HG03342 (cell line): ENCODE results near the gene ADAR.
A peak's percentile ranks its signal among the peaks of the same experiment; 100 is the strongest.

Experiments
- ATAC-seq: cut with Tn5 transposase; IDR thresholded peaks from one replicate; pipeline ENCODE4 v1.9.1; 2021; ENCODE audit warnings: mild to moderate bottlenecking, moderate library complexity; ENCODE audit not compliant: unreplicated experiment

ADAR gene

DNA sequence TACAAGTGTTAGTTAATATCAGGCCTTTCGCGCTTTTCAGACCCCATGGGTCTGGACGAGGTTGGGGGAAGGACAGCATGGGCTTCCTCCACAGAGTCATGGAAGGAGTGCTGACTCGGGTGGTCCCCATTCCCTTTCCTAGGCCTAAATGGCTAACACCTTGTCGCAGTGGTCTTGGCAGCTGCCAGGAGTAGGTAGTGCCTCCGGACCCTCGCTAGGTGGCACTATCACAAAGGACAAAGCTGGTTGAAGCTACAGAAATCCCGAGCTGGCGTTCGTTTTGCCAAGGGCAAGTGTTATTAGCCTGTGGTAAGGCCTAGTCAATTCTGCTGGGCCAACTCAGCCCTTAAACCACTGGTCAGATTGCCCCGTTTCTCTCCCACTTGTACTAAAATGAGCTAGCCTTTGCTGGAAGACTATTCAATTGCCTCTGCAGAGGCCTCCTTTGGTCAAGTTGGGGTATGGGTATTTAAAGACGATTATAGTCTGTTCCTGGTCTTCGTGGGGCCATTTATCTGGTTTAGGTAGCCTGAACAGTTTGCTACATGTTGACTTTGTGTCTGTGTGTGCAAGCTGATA lies 48.4 kb downstream of the ADAR start:
- ATAC-seq, result peak; percentile 33

DNA sequence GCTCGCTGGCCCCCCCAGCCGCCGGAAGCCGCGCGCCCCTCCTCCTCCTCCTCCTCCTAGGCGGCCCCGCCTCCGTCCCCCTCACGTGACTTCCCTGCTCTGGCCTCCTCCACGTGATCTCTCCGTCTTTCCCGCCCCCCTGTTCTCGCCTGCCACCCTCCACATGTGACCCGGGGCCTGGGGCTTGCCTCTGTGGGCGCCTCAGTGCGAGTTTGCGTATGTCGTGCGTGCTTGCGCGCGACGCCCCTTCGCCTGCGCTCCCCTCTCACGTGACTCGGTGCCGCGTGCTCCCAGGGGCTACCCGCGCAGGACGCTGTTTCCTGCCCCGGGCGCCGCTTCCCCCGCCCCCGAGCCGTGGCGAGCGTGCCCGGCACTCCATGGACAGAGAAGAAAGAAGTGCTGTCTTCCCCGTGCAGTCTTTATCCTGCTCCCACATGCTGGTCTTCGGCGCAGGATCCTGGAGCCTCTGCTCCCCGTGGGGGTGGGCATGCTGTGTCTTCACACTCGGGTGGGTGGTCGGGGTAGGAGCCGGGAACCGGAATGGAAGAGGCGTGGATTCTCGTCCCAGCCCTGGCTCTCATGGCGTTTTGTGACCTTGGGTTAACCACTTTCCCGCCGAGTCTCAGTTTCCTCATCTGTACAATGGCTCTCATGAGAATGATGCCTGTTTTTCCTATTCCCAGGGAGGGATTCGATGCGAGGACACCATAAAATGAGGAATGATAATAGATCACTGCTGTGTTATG lies 49.1 kb downstream of the ADAR start:
- ATAC-seq, result peak; percentile 86

DNA sequence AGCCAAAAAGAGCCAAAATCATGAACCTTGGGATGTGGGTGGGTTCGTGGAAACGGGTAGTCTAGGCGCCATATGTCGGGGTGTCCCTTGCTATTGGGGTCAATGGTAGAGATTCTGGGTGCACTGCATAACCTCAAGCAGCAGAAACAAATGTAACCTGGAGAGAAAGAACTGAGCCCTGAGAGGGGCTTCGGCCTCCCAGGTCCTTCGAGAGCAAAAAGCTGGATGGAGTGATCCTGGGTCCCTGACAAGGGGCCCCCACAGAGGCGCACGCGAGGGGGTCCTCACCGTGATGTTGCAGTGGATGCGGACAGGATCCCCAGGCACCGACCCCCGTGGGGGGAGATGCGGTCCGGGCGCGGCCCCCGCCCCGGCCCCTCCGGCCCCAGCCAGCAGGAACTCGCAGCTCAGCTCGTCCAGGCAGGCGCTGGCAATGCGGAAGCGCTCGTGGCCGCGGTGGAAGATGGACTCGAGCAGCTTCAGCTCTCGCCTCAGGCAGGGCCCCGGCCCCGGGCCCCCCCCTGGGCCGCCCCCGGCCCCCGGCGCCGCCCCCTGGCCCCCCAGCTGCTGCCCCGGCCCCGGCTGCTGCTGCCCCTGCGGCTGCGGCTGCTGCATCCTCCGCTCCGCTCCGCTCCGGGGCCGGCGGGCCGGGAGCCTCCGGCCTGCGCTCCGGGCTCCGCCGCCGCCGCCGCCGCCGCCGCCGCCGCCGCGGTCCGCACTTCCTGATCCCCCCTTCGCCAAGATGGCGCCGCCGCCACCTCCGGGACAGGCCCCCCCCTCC lies 49.9 kb downstream of the ADAR start, which contains the start of gene UBE2Q1:
Gene UBE2Q1 (minus strand): TSS at position 724 of the 781 bp plus-strand sequence. CDS start 109 bp downstream, at position 615.
- ATAC-seq, result peak; percentile 18

DNA sequence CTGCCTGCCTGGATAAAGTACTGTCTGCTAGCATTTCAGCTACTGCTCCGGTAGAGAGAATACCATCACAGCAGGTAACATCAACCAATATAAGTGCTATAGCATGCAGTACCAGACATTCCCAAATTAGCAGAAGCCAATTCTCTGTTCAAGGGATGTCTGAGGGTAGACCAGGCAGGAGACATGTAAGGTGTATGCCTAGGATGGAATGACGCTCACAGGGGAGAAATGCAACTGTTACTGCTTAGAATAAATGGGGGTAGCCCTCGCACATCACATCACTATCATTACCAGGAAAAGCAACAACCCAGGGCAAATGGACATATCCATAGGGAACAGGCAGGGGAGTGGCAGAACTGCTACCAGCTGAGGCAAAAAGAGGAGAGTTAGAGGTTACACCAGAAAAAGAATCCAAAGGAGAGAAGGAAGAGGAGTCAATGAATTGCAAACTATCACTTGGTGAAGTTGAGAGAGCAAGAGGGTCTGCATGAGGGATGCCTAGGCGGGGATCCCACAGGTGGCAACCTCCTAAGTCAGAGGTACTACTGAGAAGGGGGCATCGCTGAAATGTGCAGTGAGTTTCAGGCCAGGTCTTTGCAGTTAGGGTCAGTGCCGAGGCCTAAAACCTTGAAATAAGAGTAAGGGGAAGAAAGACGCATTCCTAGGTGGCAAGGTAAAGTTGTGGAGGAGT lies 50.6 kb downstream of the ADAR start:
- no peak for ATAC-seq

GRCh38 chr1:154556422-154556821 lies 51.6 kb downstream of the ADAR start:
- no peak for ATAC-seq

- no peak for ATAC-seq
Measured at GRCh38 chr1:154553056-154554030, 54.6 kb downstream of the ADAR start.

DNA sequence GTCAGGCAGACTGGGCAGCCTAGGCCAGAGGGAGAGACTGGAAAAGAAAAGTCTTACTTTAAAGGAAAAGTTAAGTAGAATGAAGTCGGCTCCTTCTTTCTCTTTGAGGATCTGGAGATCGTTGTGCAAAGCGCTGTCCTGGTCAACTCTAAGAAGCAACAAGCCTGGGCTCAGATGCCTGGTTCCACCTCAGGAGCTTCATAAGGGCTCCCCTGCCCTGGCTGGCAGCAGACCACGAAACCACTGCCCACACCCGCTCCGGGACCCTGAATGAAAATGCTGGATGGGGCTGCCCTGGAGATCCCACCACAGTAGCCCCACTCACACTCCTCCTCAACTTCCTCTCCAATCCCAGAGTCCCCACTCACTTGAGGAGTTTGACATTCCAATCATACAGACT lies 56.0 kb downstream of the ADAR start:
- ATAC-seq, result no peak

DNA sequence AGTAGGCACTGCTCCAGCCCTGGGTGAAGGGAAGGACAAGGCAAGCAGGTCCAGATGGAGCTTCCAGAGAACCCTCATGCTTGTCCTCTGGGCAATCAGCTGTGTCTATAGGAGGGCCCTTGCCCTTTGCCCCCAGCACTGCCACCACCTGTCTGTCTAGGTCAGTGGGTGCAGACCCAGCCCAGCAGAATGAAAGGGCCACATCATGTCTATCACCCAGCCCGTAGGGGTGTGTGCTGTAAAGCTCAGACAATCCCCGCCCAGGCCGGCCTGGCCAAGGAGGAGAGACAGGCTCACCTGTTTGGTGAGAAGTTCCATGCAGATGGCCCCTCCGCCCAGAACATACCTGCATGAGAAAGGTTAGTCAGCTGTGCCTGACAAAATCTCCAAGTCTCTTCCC lies 56.5 kb downstream of the ADAR start:
- no peak for ATAC-seq

GRCh38 chr1:154550657-154551056 lies 57.3 kb downstream of the ADAR start:
- ATAC-seq, result no peak

GRCh38 chr1:154550070-154550469 lies 57.9 kb downstream of the ADAR start:
- no peak for ATAC-seq

- ATAC-seq, result no peak
Measured at GRCh38 chr1:154549202-154549770, 58.7 kb downstream of the ADAR start.

DNA sequence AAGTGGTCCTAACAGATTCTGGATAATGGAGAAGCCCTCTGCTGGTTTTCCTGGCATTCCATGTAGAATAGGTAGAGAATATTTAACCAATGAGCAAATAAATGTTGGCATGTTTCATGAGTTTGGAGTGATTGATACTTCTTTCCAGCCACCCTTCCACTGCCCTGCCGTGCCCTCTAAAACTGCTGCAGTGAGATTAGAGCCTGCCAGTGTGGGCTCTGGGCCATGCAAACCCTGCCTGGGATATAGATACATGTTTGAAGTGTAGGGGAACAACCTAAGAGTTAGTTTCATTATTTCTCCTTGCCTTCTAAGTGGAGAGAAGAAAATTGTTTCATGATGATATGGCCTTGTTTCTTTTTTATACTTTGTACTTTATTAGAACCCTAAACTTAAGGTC lies 60.0 kb downstream of the ADAR start:
- no peak for ATAC-seq

GRCh38 chr1:154547105-154547732 lies 60.8 kb downstream of the ADAR start:
- ATAC-seq, result no peak

- ATAC-seq, result no peak
Measured at GRCh38 chr1:154546264-154547063, 61.5 kb downstream of the ADAR start.

DNA sequence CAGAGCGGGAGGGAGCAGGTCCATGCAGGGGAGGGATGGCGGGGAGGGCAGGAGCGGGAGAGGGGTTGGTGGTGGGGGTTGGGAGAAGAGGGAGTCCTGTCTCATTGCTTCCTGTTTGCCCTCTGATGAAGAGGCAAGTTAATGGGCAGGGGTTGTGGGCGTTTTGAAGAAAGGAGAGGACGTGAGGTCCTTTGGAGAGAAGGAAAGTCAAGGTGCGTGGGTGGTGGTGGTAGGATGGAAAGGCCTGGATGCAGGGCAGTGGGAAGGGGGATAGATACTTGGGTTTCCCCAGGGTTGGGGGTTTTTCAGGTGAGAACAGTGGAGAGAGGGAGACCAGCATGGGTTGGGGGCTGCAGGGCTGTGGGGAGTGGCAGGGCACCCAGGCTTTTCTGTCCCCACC lies 66.8 kb downstream of the ADAR start:
- ATAC-seq, result no peak

DNA sequence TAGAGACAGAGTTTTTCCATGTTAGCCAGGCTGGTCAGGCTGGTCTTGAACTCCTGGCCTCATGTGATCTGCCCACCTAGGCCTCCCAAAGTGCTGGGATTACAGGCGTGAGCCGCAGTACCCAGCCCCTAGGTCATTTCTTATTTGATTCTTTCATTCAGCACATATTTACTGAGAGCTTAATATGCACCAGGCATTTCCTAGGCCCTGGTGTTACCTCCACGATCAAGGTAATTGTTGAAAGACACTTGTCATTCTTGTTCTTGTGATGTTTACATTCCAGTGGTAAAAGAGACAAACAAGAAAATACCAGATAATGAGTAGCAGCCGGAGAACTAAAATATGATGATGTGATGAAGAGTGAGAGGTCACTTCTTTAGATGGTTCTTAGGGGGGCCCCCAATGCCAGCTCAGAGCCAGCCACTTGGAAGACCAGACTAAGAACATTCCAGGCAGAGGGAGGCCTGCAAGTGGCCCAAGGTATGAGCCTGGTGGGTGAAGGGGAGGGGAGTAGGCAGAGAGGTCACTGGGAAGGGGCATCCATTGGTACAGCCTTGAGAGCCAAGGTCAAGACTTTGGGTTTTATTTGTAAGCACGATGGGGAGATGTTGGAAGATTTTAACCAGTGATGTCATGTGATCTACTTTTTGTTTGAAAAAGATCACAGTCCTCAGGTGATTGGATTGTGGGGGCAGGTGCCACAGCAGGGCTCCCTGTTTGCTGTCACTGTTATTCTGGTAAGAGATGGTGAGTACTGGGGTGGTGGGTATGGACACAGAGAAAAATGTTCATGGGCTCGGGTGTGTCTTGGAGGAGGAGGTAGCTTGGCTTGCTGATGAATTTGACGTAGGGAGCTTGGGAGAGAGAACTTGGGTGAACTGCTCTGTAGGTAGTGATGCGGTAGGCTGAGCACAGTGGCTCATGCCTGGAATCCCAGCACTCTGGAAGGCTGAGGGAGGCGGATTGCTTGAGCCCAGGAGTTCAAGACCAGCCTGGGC lies 68.2 kb downstream of the ADAR start:
- no peak for ATAC-seq

- no peak for ATAC-seq
Measured at GRCh38 chr1:154536570-154536969, 71.4 kb downstream of the ADAR start.
